ENCODE results near the gene PJVK. TPM values are rescaled to one million over a fixed set of nuclear protein-coding genes. Genes with fewer than 3 reads are reported as not detected.

The PJVK gene
- total and polyA plus RNA-seq, 9 of the 15 experiments (the other 6 are each of a cell fraction or from before 2014, with no cell fraction given): 0.11 to 1.5 (median 0.73) TPM

- peak; percentile 88 for TF ChIP-seq NFIX (CRISPR knock-in tag; IDR thresholded peaks at IDR 0.05; ENCODE audit: low read depth)
Observed at GRCh38 chr2:178448968-178449661, 2.1 kb upstream of the PJVK start (continued).

- no peaks in the 10 kb centered on the region for H3K9me1 ChIP-seq (ENCODE audit: control insufficient read depth, insufficient read depth, low read length)
- peak overlapping the region; percentile 91 to 97 for H3K9ac ChIP-seq (ENCODE audit: insufficient read depth in 1 of 2, low read depth in 2 of 2, low read length in 2 of 2)
- 0 out of 2 replicates have a peak, but pooled peaks cover 7% of the 10 kb centered on the region for H4K20me1 ChIP-seq (replicated peaks; ENCODE audit: control insufficient read depth, insufficient read depth, low read length)
- H3K27ac ChIP-seq (ENCODE audit: extremely low read depth, low read depth, low read length): peak overlapping the region; percentile 96
- peaks cover 32% of the 10 kb centered on the region for H3K79me2 ChIP-seq (ENCODE audit: control insufficient read depth, insufficient read depth, low read length)
- H3K9me3 ChIP-seq (replicated peaks; ENCODE audit: control insufficient read depth, insufficient read depth, low read depth, low read length): no peaks in the 10 kb centered on the region
- H3K4me3 ChIP-seq: peak overlapping the region; percentile 90
- peak overlapping the region; percentile 95 for H3K4me2 ChIP-seq (ENCODE audit: insufficient read depth, low read length)
- intact Hi-C loops (cut with micrococcal nuclease): loop anchor here (2.0 kb wide), 1 partner anchor 35 kb away; no protein-coding TSS in a partner anchor
- peak overlapping the region; percentile 98 for H2AFZ ChIP-seq (ENCODE audit: low read depth, low read length)
- FAIRE-seq (peak; percentile 37), DNase-seq (ENCODE audit: extremely low read depth in 1 of 4, low spot score in 3 of 4) (peak in 1 of 4 experiments; percentile 14), ATAC-seq (no peak)
- ChIA-PET CTCF (ENCODE audit: low intra/inter-chr PET ratio) (no interaction called here), POLR2A (interaction anchor here (0.6 to 2.9 kb wide), 9 partner anchors 9 to 119 kb away, joined by 3 to 23 read pairs (median 4); no protein-coding TSS in a partner anchor)
- in situ Hi-C loops (cut with MboI): no loop called here
- H3K36me3 ChIP-seq (ENCODE audit: control insufficient read depth, insufficient read depth, low read length): peaks cover 38% of the 10 kb centered on the region
- TSS peak; percentile 54 for BruUV-seq (replicated peaks)
- H3K27me3 ChIP-seq (ENCODE audit: control insufficient read depth in 2 of 2, insufficient read depth in 2 of 2, low read length in 2 of 2): no peaks in the 10 kb centered on the region
- WGBS (ENCODE audit: insufficient coverage, low coverage, missing lambda C conversion rate): 4% methylated on average over 18 of the region's 18 CpGs
- peaks cover 14 to 19% of the 10 kb centered on the region in 2 experiments; a peak in 4 of 5 replicates for H3K4me1 ChIP-seq (replicated peaks in 1 of 2; ENCODE audit: control insufficient read depth in 2 of 2, insufficient read depth in 2 of 2, low read length in 2 of 2)
- no peak for TF ChIP-seq DNMT1 (IDR thresholded peaks at IDR 0.05)
- peak; percentile 56; the same call in 1 of the 2 replicates for TF ChIP-seq ZNF445 (CRISPR knock-in tag; IDR thresholded peaks at IDR 0.05; ENCODE audit: low read depth)
- TF ChIP-seq SRF (CRISPR knock-in tag; IDR thresholded peaks at IDR 0.05): 0 out of 4 replicates have a peak, but pooled peaks of 1 of the 2 experiments have one; percentile 30
- TF ChIP-seq KAT8 (IDR thresholded peaks at IDR 0.05; ENCODE audit: low read depth): 0 out of 2 replicates have a peak, but pooled peaks have one; percentile 35
- peak; percentile 77; the same call in 1 of the 2 replicates for TF ChIP-seq NFATC3 (IDR thresholded peaks at IDR 0.05)
- 0 out of 2 replicates have a peak, but pooled peaks have one; percentile 18 for TF ChIP-seq ZBTB2 (IDR thresholded peaks at IDR 0.05)
- TF ChIP-seq HNRNPL (IDR thresholded peaks at IDR 0.05; ENCODE audit: low read depth, low read length): no peak
- peak; percentile 53; the same call in 1 of the 2 replicates for TF ChIP-seq ZNF165 (CRISPR knock-in tag; IDR thresholded peaks at IDR 0.05; ENCODE audit: borderline replicate concordance)
- no peak for TF ChIP-seq TAL1 (IDR thresholded peaks at IDR 0.05)
Observed at GRCh38 chr2:178449700-178450523, 1.3 kb upstream of the PJVK start.

Data from K562 (cell line).